Adipose tissue (tissue), 3 donors: Measurements from ENCODE around the gene ACSS1. TPM values are rescaled to one million over a fixed set of nuclear protein-coding genes. Genes with fewer than 3 reads are reported as not detected.

Source experiments
- H3K27ac ChIP-seq: one replicate; pipeline ENCODE4 v1.5.1; 2013; ENCODE audit warnings: low read depth, low read length
- WGBS, 3 donors: extraction: QIAGEN DNeasy Blood & Tissue Kit; methylation state at CpG; one replicate each; pipeline ENCODE4 v1.1.7; 2013; 5-methylcytosine and 5-hydroxymethylcytosine counted together
- polyA plus RNA-seq, 3 donors: library from polyadenylated mRNA; stranded (reverse); fragments of 200-250 nt; gene quantifications; one replicate each; pipeline ENCODE4 v1.2.3, GENCODE V29; 2013
- donor health status: healthy with polysubstance abuse.
- donor health status: Bipolar disorder and iron deficiency.
- donor health status: healthy.

ACSS1 gene
- polyA plus RNA-seq, 3 donors: 9.1 to 27.2 (median 9.3) TPM

GRCh38 chr20:25051386-25052155 is 6.4 kb downstream of the ACSS1 start:
- H3K27ac ChIP-seq: no peak overlapping the region
- 94 to 96% (median 95%) methylated on average over 7 of the region's 7 CpGs for WGBS, 3 donors

GRCh38 chr20:25050501-25051350 is 7.2 kb downstream of the ACSS1 start:
- 73 to 95% (median 93%) methylated on average over 17 of the region's 17 CpGs for WGBS, 3 donors
- H3K27ac ChIP-seq: no peak overlapping the region

- H3K27ac ChIP-seq: no peak overlapping the region
- 42 to 84% (median 82%) methylated on average over 7 of the region's 7 CpGs for WGBS, 3 donors
These were observed 7.9 kb downstream of the ACSS1 start for GRCh38 chr20:25050082-25050481.

- 47 to 86% (median 79%) methylated on average over 16 of the region's 16 CpGs for WGBS, 3 donors
- no peak overlapping the region for H3K27ac ChIP-seq
These were observed 8.5 kb downstream of the ACSS1 start for GRCh38 chr20:25049261-25050060.

GRCh38 chr20:25048519-25048952 is 9.4 kb downstream of the ACSS1 start:
- 36 to 56% (median 48%) methylated on average over 8 of the region's 8 CpGs for WGBS, 3 donors
- H3K27ac ChIP-seq: no peak overlapping the region

GRCh38 chr20:25047766-25048165 is 10.2 kb downstream of the ACSS1 start:
- WGBS, 3 donors: 69 to 88% (median 84%) methylated on average over 13 of the region's 13 CpGs
- H3K27ac ChIP-seq: no peak overlapping the region

- 79 to 87% (median 82%) methylated on average over 21 of the region's 21 CpGs for WGBS, 3 donors
- H3K27ac ChIP-seq: no peak overlapping the region
These were observed 10.9 kb downstream of the ACSS1 start for GRCh38 chr20:25046736-25047666.

- no peak overlapping the region for H3K27ac ChIP-seq
- 25 to 88% (median 85%) methylated on average over 14 of the region's 14 CpGs for WGBS, 3 donors
These were observed 11.7 kb downstream of the ACSS1 start for GRCh38 chr20:25046181-25046641.

GRCh38 chr20:25045343-25045712 is 12.6 kb downstream of the ACSS1 start:
- H3K27ac ChIP-seq: no peak overlapping the region
- WGBS, 3 donors: 32 to 54% (median 50%) methylated on average over 9 of the region's 9 CpGs

GRCh38 chr20:25044660-25045342 is 13.1 kb downstream of the ACSS1 start:
- H3K27ac ChIP-seq: no peak overlapping the region
- 51 to 75% (median 70%) methylated on average over 14 of the region's 14 CpGs for WGBS, 3 donors

GRCh38 chr20:25044261-25044560 is 13.7 kb downstream of the ACSS1 start:
- WGBS, 3 donors: 96 to 97% (median 97%) methylated on average over 5 of the region's 5 CpGs
- H3K27ac ChIP-seq: no peak overlapping the region

- WGBS, 3 donors: 74 to 86% (median 77%) methylated on average over 9 of the region's 9 CpGs
- no peak overlapping the region for H3K27ac ChIP-seq
These were observed 14.3 kb downstream of the ACSS1 start for GRCh38 chr20:25043499-25044260.

- no peak overlapping the region for H3K27ac ChIP-seq
- WGBS, 3 donors: 56 to 68% (median 61%) methylated on average over 14 of the region's 14 CpGs
These were observed 15.1 kb downstream of the ACSS1 start for GRCh38 chr20:25042531-25043498.

GRCh38 chr20:25041813-25042530 is 16.0 kb downstream of the ACSS1 start:
- no peak overlapping the region for H3K27ac ChIP-seq
- WGBS, 3 donors: 87 to 89% (median 88%) methylated on average over 21 of the region's 21 CpGs

GRCh38 chr20:25040438-25040831 is 17.5 kb downstream of the ACSS1 start:
- no peak overlapping the region for H3K27ac ChIP-seq
- 15 to 48% (median 24%) methylated on average over 6 of the region's 6 CpGs for WGBS, 3 donors
